NCI-H226 (cell line): ENCODE measurements around the gene MARVELD3.
"Not testable (repeated sequence)": the region's sequence is repeated elsewhere in the genome, so short reads cannot be mapped to it uniquely, and the experiment has no call there.

Source experiments
- DNase-seq: peaks from one replicate; pipeline ENCODE4 v3.0.0-alpha.2; 2015

MARVELD3 gene, protein sequence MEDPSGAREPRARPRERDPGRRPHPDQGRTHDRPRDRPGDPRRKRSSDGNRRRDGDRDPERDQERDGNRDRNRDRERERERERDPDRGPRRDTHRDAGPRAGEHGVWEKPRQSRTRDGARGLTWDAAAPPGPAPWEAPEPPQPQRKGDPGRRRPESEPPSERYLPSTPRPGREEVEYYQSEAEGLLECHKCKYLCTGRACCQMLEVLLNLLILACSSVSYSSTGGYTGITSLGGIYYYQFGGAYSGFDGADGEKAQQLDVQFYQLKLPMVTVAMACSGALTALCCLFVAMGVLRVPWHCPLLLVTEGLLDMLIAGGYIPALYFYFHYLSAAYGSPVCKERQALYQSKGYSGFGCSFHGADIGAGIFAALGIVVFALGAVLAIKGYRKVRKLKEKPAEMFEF

DNA sequence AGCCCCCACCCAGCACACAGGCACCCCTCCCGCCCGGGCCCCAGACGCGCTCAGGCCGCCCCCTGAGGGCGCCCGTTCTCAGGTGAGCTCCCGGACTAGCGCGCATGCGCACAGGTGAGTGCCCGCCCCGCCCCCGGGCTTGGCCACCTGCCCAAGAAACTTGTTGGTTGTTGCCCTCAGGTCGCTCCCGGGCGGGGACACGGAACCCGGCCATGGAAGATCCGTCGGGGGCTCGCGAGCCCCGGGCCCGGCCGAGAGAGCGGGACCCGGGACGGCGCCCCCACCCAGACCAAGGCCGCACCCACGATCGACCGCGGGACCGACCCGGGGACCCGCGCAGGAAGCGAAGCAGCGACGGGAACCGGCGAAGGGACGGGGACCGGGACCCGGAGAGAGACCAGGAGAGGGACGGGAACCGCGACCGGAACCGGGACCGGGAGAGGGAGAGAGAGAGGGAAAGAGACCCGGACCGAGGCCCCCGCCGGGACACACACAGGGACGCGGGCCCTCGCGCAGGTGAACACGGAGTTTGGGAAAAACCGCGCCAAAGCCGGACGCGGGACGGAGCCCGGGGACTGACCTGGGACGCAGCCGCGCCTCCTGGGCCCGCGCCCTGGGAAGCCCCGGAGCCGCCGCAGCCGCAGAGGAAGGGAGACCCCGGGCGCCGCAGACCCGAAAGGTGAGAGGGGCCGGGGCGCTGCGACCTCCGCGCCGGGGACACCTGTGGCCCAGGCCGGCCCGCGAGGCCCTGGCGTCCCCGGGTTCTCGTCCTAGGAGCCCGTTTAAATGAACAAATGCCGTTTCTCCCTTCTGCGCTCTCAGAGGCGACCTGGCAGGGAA, at the start of gene MARVELD3:
TSS of gene MARVELD3 (plus strand) at position 167 of the 840 bp plus-strand sequence. CDS start at position 213, 46 bp downstream.
- no peak for DNase-seq

DNA sequence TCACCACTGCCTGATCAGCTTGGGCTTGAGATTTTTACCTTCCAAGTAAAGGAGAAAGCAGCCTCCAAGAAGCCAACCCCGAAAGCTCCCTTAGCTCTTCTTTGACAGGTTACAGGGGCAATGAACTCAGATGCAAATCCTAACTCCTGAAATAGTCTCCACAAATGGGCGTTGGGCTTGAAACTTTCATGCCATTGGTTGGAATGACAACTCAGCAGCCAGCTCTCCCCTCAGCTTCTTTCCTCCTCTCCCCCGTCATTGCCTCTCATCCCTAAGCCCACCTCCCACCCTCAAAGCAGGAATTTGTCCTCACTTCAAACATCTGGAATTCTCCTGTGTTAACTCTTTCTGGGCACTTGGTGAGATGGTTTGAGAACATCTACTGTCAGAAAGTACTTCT, 49.0 kb upstream of the MARVELD3 start, which contains the start of gene TAT:
TSS of gene TAT (minus strand) at position 122 of the 400 bp plus-strand sequence. CDS start 677 bp downstream, outside the sequence.
- DNase-seq = no peak

DNA sequence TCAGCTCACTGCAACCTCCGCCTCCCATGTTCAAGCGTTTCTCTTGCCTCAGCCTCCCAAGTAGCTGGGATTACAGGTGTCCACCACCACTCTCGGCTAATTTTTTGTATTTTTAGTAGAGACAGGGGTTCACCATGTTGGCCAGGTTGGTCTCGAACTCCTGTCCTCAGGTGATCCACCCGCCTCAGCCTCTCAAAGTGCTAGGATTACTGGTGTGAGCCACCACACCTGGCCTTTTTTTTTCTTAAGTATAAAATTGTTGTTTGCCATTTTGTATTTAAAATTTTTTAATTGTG, 43.5 kb upstream of the MARVELD3 start:
- DNase-seq = not testable (repeated sequence)

DNA sequence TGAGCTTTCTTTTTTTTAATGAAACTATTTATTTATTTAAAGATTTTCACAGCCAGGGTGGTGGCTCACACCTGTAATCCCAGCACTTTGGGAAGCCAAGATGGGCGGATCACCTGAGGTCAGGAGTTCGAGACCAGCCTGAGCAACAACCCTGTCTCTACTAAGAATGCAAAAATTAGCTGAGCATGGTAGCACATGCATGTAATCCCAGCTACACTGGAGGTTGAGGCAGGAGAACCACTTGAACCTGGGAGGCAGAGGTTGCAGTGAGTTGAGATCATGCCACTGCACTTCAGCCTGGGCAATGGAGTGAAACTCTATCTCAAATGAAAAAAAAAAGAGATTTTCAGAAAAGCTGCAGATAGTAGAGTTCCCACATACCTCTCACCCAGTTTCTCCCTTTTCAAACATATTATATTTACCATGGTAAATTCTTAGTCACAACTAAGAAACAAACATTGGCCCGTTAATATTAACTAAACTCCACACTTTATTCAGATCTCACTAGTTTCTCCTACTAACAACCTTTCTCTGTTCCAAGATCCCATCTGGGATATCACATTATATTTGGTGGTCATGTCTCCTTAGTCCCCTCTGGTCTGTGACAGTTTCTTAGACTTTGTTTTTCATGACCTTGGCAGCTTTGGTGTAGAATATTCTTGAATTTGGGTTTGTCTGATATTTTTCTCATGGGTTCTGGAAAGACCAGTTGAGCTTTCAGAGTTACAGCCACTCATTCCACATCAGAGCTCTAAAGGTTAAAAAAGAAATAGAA, 41.3 kb upstream of the MARVELD3 start:
- no peak for DNase-seq

DNA sequence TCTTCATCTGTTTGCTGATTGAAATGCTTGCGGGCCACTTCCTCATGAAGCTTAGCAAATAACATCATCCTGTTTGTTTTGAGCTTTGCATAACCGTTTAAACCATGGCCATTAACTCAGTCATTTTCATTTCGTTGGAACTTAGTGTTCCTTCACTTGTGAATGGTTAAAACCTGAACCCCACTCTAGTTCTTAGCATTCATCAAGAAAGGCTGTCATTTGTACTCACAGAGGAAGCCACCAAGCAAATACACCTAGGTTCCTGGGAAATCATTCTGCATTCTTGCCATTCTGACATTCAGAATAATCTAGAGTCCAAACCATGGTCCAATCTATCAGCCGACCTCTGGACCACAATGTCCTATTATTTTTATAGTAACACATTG, 40.7 kb upstream of the MARVELD3 start:
- no peak for DNase-seq

DNA sequence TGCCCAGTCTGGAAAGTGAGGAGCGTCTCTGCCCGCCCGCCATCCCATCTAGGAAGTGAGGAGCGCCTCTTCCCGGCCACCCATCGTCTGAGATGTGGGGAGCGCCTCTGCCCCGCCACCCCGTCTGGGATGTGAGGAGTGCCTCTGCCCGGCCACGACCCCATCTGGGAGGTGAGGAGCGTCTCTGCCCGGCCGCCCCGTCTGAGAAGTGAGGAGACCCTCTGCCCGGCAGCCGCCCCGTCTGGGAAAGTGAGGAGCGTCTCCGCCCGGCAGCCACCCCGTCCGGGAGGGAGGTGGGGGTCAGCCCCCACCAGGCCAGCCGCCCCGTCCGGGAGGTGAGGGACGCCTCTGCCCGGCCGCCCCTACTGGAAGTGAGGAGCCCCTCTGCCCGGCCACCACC, 36.6 kb upstream of the MARVELD3 start:
- not testable (repeated sequence) for DNase-seq

DNA sequence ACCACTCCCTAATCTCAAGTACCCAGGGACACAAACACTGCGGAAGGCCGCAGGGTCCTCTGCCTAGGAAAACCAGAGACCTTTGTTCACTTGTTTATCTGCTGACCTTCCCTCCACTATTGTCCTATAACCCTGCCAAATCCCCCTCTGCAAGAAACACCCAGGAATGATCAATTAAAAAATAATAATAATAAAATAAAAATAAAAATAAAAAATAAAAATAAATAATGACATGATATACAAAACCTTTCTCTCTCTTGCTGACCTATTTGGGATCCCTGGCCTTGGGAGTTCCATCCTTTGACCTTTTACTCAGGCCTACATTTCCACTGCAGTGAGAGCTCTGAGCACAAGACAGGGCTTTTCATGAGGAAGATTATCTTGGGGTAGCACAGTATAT, 35.9 kb upstream of the MARVELD3 start:
- not testable (repeated sequence) for DNase-seq

DNA sequence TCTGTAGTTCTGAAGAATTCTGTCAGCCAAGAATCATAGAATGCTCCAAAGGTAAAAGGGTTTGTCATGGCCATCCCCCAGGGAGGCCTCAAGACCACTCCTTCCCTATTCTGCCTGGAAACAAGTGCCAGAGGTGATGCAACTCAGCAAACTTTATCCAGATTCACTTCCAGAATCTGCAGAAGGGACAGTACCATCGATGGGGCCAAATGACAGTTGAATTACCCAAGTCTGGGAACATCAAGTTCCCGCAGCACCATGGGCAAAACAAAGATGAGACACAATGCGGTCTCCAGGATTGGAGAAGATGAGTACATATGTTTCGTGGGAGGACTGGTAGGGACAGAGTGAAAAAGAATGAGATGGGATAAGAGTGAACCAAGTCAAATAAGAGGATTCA, 35.4 kb upstream of the MARVELD3 start:
- DNase-seq = no peak

DNA sequence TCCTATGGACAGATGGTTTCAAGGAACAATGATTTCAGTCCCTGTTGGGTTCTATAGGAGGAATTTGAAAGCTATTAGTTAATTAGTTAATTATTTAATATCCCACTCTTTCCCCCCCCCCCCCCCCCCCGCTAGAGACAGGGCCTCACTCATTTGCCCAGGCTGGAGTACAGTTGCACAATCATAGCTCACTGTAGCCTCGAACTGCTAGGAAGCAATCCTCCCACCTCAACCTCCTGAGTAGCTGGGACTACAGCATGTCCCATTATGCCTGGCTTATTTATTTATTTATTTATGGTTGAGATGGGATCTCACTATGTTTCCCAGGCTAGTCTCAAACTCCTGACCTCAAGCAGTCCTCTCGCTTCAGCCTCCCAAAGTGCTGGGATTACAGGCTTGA, 34.1 kb upstream of the MARVELD3 start:
- DNase-seq = no peak

DNA sequence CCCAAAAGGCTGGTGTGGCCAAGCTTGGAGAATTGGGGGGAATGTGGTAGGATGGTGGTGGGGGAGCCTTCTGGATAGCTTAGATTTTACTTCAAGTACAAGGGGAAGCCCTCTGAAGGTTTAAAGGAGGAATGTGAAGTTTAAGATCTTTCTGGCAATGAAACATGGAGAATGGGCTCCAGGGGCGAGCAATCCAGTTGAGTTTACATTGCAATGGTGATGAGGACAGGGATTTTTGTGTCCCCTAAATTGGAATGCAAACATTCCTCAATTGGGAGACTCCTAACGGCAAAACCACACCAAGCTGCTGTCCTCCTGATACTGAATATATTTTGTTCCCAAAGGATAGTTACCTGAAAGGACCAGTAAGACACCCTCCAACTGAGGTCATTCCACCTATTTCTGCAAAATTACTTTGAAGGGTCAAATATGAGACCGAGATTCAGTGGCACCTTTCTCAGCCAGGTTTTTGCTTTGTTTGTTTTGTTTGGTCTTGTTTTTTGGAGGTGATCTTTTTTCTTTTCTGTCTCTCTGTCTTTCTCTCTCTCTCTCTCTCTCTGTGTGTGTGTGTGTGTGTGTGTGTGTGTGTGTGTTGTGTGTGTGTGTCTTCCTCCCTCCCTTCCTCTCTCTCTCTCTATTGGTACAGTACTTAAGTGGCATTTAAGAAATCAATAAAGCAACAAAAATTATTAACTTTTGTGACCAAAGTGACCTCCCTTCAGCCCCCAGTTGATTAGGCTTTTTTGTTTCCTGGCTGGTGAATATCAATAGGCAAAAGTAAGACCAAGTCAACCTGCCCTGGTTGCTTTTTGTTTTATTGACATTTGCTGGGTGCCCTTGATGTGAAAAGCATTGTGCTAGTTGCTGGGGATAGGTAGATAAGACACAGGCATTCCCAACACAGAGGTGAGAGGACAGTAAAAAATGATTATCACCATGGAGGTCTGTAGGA, 32.7 kb upstream of the MARVELD3 start:
- no peak for DNase-seq

DNA sequence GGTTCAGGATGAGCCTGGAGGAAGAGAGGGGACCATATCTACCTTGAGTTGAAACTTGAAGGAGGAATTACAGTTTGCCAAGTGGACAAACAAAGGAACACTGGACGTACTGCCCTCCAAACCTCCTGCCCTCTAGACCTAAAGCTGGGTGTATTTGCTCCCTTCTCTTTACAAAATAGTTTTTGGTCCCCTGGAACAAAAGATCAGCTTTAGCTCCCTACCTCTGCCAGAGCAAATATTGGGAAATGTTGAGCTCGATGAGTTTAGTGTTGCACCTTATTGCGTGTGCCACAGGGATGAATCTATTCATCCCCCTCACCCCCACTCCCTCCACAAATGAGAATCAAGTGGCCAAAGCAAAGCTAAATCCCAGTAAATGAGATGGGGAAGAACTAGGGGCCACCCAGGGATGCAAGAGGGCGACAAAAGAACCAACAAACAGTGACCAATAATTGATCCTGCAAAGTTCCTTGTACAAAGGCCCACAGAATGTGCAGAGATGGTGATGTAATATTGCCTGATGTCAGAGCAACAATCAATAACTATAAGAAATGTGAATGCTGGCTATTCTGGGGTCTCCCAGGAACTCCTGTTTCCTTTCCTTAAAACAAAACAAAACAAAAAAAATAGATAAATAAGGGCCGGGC, 31.9 kb upstream of the MARVELD3 start:
- no peak for DNase-seq

DNA sequence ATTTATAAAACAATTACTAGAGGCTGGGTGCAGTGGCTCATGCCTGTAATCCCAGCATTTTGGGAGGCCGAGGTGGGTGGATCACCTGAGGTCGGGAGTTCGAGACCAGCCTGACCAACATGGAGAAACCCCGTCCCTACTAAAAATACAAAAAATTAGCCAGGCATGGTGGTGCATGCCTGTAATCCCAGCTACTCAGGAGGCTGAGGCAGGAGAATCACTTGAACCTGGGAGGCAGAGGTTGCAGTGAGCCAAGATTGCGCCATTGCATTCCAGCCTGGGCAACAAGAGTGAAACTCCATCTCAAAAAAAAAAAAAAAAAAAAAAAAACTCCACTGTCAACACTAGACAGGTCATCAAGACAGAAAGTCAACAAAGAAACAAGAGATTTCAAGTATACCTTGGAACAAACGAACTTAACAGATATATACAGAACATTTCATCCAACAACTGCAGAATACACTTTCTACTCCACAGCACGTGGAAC, 30.6 kb upstream of the MARVELD3 start:
- not testable (repeated sequence) for DNase-seq

DNA sequence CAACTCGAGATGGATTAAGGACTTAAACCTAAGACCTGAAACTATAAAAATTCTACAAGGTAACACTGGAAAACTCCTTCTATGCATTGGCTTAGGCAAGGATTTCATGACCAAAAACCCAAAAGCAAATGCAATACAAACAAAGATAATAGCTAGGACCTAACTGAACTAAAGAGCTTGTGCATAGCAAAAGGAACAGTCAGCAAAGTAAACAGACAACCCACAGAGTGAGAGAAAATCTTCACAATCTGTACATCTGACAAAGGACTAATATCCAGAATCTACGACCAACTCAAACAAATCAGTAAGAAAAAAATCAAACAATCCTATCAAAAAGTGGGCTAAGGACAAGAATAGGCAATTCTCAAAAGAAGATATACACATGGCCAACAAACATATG, 27.6 kb upstream of the MARVELD3 start:
- not testable (repeated sequence) for DNase-seq

DNA sequence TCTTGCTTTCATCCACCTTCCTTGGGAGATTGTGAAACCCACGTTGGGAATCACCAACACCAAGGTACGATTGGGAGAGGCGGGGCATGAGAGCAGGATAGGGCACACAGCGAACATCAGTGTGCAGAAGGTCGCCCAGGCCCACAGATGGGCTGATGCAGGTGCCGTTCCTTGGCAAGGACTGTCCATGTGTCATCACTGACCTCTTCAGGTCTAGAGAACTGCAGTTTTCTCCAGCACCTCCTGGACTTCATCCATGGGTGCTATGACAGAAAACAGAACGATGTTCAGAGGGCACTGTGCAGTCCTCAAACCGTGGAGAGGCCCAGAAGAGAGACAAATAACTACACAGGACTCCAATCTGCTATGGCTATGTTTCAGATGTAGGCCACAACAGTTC, 25.2 kb upstream of the MARVELD3 start:
- DNase-seq = no peak

DNA sequence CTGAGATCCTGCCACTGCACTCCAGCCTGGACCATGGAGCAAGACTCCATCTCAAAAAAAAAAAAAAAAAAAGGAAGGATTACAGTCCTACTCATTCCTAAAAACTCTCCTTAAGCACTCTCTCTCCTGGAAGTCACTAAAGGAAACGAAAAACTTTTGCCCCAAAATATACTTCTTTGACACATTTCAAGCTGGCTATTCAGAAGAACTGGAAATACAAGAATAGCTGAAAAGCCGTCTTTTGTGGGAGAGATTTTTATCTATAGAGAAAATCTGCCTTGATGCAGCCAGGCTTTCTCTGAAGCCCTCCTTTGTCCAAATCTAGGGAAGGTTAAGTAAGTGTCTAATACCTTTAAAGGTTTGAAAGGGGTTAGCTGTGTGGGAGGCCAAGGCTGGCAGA, 16.9 kb upstream of the MARVELD3 start:
- DNase-seq = no peak

DNA sequence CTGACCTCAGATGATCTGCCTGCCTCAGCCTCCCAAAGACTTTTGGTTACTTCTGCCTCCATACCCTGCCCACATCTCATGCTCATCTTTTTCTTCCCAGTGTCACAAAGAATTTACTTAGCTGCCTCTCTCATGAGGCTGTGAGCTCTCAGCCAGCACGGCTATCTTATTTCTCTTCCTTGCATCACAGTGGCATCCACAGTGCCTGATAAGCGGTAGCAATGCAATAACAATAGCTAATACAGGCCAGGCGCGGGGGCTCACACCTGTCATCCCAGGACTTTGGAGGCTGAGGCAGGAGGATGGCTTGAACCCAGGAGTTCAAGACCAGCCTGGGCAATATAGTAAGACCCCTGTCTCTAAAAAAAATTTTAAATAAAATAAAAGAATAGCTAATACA, 15.5 kb upstream of the MARVELD3 start:
- no peak for DNase-seq

DNA sequence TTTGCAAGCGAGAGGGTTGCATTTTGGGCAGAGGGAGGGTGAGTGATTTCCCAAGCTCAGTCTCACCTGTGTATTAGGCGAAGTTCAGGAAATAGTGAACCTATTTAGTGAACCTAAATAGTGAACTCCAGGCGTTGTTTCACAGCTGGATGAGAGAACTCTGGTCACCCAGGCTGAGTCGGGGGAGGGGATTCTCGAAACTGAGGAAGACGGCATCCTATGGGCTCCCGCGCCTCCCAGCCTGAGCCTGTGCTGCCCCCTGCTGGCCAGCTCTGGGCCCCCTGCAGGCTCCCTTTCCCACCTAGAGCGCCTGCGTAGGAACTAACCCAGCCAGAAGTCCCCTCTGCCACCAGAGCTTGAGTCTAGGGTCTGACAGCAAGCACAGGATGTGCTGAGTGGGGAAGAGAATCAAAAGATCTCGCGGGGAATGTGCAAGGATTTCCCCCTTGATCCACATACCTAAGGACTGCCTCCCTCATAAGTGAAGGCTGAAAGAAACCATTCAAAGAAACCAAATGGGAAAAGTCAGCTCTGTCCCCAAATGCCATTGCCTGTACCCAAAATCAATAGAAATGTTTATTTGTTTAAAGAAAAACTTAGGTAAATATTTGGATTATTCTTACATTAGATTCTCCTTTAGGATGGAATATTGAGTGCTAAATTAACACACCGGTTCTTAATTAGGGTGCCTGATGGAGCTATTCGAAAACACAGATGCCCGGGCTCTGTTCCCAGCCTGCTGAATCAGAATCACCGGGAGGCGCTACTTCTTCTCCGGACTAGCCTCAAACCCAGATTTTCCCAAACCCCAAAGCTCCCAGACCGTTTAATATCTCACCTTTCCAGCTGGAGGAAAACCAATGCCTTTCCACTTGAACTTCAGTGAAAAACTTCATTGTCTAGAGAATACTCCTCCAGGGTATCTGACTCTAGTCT, 14.8 kb upstream of the MARVELD3 start:
- peak; percentile 18 for DNase-seq

DNA sequence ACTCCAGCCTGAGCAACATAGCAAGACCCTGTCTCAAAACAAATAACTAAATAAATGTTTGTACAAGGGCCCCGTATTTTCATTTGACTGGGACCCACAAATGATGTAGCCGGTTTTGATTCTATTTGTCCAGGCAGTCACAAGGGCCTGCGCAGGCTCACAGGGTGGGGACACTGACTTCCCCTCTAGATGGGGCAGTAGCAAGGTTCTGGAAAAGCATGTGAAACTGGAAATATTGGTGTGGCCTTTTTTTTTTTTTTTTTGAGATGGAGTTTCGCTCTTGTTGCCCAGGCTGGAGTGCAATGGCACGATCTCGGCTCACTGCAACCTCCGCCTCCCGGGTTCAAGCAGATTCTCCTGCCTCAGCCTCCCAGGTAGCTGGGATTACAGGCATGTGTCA, 11.0 kb upstream of the MARVELD3 start:
- DNase-seq = not testable (repeated sequence)

DNA sequence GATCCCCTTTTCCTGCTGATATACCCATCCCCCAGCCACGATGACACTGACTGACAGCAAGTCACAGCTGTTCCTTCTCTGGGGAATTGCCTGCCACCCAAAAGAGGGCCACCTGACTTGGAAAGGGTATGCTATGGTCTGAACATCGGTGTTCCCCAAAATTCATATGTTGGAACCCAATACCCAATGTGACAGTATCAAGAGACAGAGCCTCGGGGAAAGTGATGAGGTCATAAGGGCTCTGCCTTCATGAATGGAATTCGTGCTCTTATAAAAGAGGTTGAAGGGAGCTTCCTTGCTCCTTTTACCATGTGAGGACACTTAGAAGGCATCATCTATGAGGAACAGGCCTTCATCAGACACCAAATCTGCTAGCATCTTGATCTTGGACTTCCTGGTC, 7.6 kb upstream of the MARVELD3 start:
- no peak for DNase-seq

DNA sequence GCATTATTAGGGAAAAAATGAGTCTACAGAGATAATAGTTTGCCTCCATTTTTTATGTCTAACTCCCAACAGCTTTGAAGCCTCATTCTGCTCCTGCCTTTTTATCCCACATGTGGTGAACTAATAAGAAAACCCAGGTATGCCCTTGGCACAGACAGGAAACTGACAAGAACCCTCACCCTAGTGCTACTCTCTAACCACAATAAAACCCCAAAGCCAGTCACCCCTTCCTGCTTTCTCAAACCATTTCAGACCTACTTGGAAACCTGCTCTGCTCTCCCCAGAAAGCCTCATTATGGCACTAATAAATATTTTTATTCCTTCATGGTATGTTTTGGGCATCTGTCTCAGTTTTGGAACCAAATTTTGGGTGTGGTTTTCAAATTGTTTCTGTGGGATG, 3.9 kb upstream of the MARVELD3 start:
- DNase-seq = no peak
